Neural progenitor cell (in vitro differentiated cells): Measurements from ENCODE around the gene TNFRSF14.

Experiments used
- CTCF ChIP-seq: fragments of 200-600 bp; sonication (generic); IDR thresholded peaks from 2 replicates; pipeline ENCODE4 v1.5.1; 2017; ENCODE audit warnings: antibody characterized with exemption, mild to moderate bottlenecking
- EZH2 ChIP-seq: fragments of 200-600 bp; sonication (generic); IDR thresholded peaks from 2 replicates; pipeline ENCODE4 v1.6.1; 2017; ENCODE audit warnings: antibody characterized with exemption, mild to moderate bottlenecking, moderate library complexity
- EZH2phosphoT487 ChIP-seq: fragments of 200-600 bp; sonication (generic); IDR thresholded peaks from 2 replicates; pipeline ENCODE4 v1.6.1; 2017; ENCODE audit warnings: antibody characterized with exemption

- no peak for TF ChIP-seq CTCF
- no peak for TF ChIP-seq EZH2
- peak; percentile 64 for TF ChIP-seq EZH2phosphoT487
Measured at GRCh38 chr1:2540816-2541492, 15.2 kb upstream of the TNFRSF14 start.
